ENCODE measurements around the gene MRM2.

The MRM2 gene

DNA sequence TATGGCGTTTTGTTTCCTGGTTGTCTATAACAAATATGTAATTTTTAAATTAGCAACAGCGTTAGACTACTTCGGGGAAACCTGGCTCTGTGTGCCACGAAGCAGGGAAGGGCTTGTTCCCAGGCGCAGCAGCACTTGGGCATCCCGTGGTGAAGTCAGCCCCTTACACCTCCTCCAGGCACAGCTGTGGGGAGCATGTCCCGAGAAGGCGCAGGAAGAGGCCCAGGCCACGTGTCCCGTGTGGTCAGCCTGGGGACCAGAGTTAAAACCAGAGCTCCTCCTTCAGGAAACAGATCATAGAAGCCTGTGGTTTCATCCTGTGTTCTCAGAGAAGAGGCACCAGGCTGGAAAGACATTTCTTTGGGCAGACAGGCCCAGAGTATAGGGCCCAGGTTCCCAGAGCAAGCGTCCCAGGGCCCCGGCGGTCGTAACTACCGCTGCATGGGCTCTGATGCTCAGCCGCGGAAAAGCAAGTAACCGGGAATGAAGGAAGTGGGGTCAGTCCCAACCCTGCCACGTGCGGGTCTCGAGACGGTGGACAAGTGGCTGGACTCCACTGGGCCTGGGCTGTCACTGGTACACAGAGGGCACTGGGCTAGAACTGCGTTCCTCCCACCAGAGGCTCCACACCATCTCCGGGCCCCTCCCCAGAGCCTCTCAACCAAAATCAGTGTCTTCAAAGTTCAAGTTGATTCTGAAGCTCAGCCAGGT lies 7.1 kb upstream of the MRM2 start (continued):
- no peak for TF ChIP-seq ZXDB (tag by site-specific recombination; IDR thresholded peaks at IDR 0.05)
- TF ChIP-seq ZNF610 (tag by site-specific recombination; IDR thresholded peaks at IDR 0.05; ENCODE audit: borderline replicate concordance) = no peak
- TF ChIP-seq ZNF155 (tag by site-specific recombination; IDR thresholded peaks at IDR 0.05) = no peak
- no peak for TF ChIP-seq GLI2 (tag by site-specific recombination; IDR thresholded peaks at IDR 0.05; ENCODE audit: borderline replicate concordance, low read depth)

DNA sequence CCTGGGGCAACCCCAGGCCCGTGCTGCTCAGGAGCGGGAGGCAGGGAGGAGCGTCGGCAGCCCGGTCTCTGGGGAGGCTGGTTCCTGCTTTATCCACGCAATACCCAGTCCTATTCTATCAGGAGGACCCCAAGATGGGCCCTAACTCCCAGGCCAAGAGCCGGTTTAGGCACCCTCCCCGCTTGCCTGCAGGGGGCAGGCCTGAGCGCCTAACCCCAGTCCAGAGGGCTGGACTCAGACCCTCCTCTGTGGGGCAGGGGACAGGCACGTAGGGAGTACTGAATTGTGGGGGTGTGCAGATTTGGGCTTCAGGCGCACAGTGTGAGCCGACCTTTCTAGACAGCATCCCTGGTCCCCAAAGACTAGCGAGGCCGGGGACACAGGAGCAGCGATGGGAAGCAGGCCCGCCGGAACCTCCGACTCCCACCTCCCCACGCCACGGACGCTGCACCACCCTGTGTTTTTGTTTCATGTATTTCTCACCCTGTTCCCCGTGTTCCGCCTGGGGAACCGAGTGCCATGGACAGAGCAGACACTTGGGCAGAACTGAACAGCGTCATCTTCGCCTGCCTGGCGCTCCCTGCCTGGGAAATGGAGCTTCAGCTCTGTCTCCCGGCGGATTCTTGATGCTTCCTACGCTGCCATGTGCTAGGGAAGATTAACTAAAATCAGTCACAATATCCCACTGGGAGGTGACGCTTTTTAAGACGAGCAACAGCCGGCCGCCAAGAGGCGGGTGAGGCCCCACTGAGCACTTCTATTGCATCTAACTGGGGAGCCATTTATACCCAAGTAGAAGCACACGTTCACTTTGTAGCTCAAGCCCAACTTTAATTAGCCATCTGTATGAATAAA lies 5.4 kb upstream of the MRM2 start:
- Histone ChIP-seq H3K9me3 (ENCODE audit: control insufficient read depth, insufficient read depth, low read depth, low read length) (no peaks in the 10 kb centered on the region), H3K36me3 (ENCODE audit: control insufficient read depth in 2 of 2, insufficient read depth in 1 of 2, low read length in 2 of 2) (peaks cover 0 to 7% of the 10 kb centered on the region in 2 experiments; a peak in 2 of 3 replicates), H3K4me3 (ENCODE audit: low read depth, low read length) (no peak overlapping the region), H3K4me1 (ENCODE audit: control insufficient read depth, insufficient read depth, low read length) (peaks cover 8% of the 10 kb centered on the region; the same call in 1 of the 2 replicates), H3K27ac (ENCODE audit: extremely low read depth, low read depth, low read length) (no peak overlapping the region)
- CTCF ChIA-PET = interaction anchor here (0.6 to 1.3 kb wide), 10 partner anchors 11 to 466 kb away, joined by 3 to 7 read pairs (median 4); no protein-coding TSS in a partner anchor
- POLR2A ChIA-PET = no interaction called here
- TF ChIP-seq, protein P1, sequence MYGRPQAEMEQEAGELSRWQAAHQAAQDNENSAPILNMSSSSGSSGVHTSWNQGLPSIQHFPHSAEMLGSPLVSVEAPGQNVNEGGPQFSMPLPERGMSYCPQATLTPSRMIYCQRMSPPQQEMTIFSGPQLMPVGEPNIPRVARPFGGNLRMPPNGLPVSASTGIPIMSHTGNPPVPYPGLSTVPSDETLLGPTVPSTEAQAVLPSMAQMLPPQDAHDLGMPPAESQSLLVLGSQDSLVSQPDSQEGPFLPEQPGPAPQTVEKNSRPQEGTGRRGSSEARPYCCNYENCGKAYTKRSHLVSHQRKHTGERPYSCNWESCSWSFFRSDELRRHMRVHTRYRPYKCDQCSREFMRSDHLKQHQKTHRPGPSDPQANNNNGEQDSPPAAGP (tag by site-specific recombination; IDR thresholded peaks at IDR 0.05) = no peak
- TF ChIP-seq, protein P2, sequence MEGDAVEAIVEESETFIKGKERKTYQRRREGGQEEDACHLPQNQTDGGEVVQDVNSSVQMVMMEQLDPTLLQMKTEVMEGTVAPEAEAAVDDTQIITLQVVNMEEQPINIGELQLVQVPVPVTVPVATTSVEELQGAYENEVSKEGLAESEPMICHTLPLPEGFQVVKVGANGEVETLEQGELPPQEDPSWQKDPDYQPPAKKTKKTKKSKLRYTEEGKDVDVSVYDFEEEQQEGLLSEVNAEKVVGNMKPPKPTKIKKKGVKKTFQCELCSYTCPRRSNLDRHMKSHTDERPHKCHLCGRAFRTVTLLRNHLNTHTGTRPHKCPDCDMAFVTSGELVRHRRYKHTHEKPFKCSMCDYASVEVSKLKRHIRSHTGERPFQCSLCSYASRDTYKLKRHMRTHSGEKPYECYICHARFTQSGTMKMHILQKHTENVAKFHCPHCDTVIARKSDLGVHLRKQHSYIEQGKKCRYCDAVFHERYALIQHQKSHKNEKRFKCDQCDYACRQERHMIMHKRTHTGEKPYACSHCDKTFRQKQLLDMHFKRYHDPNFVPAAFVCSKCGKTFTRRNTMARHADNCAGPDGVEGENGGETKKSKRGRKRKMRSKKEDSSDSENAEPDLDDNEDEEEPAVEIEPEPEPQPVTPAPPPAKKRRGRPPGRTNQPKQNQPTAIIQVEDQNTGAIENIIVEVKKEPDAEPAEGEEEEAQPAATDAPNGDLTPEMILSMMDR (tag by site-specific recombination; IDR thresholded peaks at IDR 0.05) = peak; percentile 35; the same call in 1 of the 2 replicates

DNA sequence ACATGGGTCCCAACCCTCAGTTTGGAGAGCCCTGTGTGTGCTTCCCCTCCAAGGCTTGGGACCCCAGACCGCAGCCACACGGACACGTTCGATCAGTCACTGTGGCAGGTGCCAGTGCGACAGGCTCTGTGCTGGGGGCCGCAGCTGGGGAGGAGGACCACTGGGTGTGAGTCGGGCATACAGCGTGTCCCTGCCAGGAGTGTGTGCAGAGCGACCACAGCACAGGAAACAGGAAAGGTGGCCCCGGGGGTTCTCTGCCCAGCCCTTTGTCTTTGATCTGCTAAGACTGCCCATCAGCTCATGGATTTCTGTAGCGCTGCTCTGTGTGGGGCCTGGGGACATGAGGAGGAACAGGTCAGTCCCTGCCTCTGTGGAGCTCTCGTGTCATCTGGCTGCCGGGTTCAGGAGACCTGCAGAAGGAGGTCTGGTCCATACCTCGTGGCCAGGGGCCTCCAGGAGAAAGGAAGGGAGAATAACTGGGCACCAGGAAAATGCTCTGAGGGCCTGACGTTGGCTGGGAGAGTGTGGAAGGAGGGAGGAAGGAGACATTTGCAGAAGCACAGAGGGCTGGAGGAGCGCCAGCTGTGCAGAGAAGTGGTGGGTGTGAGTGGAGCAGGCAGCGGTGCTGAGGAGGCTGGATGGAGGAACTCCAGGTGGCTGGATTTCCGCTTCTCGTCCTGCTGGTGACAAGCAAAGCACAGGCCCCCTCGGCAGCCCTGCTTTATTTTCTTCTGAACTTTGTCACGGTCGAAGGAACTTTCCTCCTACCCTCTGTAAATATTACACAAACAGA lies 4.1 kb upstream of the MRM2 start:
- no peak for TF ChIP-seq ZNF211 (tag by site-specific recombination; IDR thresholded peaks at IDR 0.05; ENCODE audit: low read depth)
- no peak for TF ChIP-seq GLIS1 (tag by site-specific recombination; IDR thresholded peaks at IDR 0.05)
- no peak for TF ChIP-seq ZNF155 (tag by site-specific recombination; IDR thresholded peaks at IDR 0.05)
- ChIA-PET CTCF (interaction anchor here (0.6 to 1.5 kb wide), 7 partner anchors 8 to 112 kb away, joined by 3 to 5 read pairs (median 3); no protein-coding TSS in a partner anchor), POLR2A (no interaction called here)
- Histone ChIP-seq H3K4me3 (ENCODE audit: low read depth, low read length) (no peak overlapping the region), H3K27ac (ENCODE audit: extremely low read depth, low read depth, low read length) (no peak overlapping the region), H3K36me3 (ENCODE audit: control insufficient read depth in 2 of 2, insufficient read depth in 1 of 2, low read length in 2 of 2) (peaks cover 0 to 4% of the 10 kb centered on the region in 2 experiments; a peak in 2 of 3 replicates), H3K9me3 (ENCODE audit: control insufficient read depth, insufficient read depth, low read depth, low read length) (no peaks in the 10 kb centered on the region), H3K4me1 (ENCODE audit: control insufficient read depth, insufficient read depth, low read length) (peaks cover 8% of the 10 kb centered on the region; the same call in 1 of the 2 replicates)

DNA sequence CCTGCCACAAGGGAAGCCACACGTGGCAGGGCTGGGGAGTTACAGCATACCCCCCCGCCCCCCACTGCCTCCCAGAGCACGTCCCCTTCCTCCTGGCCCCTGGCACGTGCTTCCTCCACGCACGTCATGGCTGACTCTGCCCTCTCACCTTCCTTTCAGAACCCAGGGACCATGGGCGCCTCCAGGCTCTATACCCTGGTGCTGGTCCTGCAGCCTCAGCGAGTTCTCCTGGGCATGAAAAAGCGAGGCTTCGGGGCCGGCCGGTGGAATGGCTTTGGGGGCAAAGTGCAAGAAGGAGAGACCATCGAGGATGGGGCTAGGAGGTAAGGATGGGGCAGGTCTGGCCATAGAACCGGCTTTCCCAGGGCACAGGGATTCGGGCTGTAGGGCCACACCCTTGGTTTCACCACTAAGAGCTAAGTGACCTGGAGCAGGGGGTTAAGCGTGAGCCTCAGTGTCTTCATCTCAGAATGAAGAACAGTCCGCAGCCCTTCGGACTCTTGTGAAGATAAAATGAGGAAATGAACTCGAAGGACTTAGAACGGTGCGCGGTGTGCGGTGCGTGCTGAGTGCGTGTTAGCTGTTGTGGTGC lies 2.5 kb upstream of the MRM2 start:
- ChIA-PET CTCF (interaction anchor here (0.6 to 0.7 kb wide), 2 partner anchors 427 to 656 kb away, joined by 3 read pairs; no protein-coding TSS in a partner anchor), POLR2A (no interaction called here)
- no peak overlapping the region for H3K27ac ChIP-seq (ENCODE audit: extremely low read depth, low read depth, low read length)
- no peaks in the 10 kb centered on the region for H3K9me3 ChIP-seq (ENCODE audit: control insufficient read depth, insufficient read depth, low read depth, low read length)
- peaks cover 8 to 12% of the 10 kb centered on the region in 2 experiments; a peak in 2 of 3 replicates for H3K36me3 ChIP-seq (ENCODE audit: control insufficient read depth in 2 of 2, insufficient read depth in 1 of 2, low read length in 2 of 2)
- no peak overlapping the region for H3K4me3 ChIP-seq (ENCODE audit: low read depth, low read length)
- TF ChIP-seq, protein P3, sequence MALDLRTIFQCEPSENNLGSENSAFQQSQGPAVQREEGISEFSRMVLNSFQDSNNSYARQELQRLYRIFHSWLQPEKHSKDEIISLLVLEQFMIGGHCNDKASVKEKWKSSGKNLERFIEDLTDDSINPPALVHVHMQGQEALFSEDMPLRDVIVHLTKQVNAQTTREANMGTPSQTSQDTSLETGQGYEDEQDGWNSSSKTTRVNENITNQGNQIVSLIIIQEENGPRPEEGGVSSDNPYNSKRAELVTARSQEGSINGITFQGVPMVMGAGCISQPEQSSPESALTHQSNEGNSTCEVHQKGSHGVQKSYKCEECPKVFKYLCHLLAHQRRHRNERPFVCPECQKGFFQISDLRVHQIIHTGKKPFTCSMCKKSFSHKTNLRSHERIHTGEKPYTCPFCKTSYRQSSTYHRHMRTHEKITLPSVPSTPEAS (tag by site-specific recombination; IDR thresholded peaks at IDR 0.05) = no peak
- TF ChIP-seq ZBTB8A (tag by site-specific recombination; IDR thresholded peaks at IDR 0.05) = no peak
- no peak for TF ChIP-seq ZNF146 (tag by site-specific recombination; IDR thresholded peaks at IDR 0.05)
- TF ChIP-seq GLI4 (tag by site-specific recombination; IDR thresholded peaks at IDR 0.05) = no peak
- no peak for TF ChIP-seq ZNF416 (tag by site-specific recombination; IDR thresholded peaks at IDR 0.05)
- no peak for TF ChIP-seq ZNF302 (tag by site-specific recombination; IDR thresholded peaks at IDR 0.05; ENCODE audit: low read depth)
- TF ChIP-seq, protein P4, sequence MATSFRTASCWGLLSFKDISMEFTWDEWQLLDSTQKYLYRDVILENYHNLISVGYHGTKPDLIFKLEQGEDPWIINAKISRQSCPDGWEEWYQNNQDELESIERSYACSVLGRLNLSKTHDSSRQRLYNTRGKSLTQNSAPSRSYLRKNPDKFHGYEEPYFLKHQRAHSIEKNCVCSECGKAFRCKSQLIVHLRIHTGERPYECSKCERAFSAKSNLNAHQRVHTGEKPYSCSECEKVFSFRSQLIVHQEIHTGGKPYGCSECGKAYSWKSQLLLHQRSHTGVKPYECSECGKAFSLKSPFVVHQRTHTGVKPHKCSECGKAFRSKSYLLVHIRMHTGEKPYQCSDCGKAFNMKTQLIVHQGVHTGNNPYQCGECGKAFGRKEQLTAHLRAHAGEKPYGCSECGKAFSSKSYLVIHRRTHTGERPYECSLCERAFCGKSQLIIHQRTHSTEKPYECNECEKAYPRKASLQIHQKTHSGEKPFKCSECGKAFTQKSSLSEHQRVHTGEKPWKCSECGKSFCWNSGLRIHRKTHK (tag by site-specific recombination; IDR thresholded peaks at IDR 0.05) = no peak
- no peak for TF ChIP-seq ZBTB1 (tag by site-specific recombination; IDR thresholded peaks at IDR 0.05)
- TF ChIP-seq ZNF37A (tag by site-specific recombination; IDR thresholded peaks at IDR 0.05) = no peak
- TF ChIP-seq PRDM1 (tag by site-specific recombination; IDR thresholded peaks at IDR 0.05) = no peak
- no peak for TF ChIP-seq MZF1 (tag by site-specific recombination; IDR thresholded peaks at IDR 0.05; ENCODE audit: borderline replicate concordance)
- TF ChIP-seq ZNF223 (tag by site-specific recombination; IDR thresholded peaks at IDR 0.05) = no peak
- peaks cover 8% of the 10 kb centered on the region; the same call in 1 of the 2 replicates for H3K4me1 ChIP-seq (ENCODE audit: control insufficient read depth, insufficient read depth, low read length)
